Stimulated activated naive CD8-positive, alpha-beta T cell treated with anti-CD3 and anti-CD28 coated beads, Interleukin-15, amount 100 ng/mL, for 72 hours (primary cell): ENCODE data around the gene SLC24A3.

ENCODE experiments used
- ATAC-seq: fragments of 150-1000 bp; cut with Tn5 transposase; 2 replicates; pipeline ENCODE4 v1.10.0; 2021; ENCODE audit warnings: mild to moderate bottlenecking, moderate library complexity
- DNase-seq, 2 donors: peaks; one replicate each; pipeline ENCODE4 v3.0.0; 2021 to 2022
- H3K27ac Mint-ChIP-seq, 2 donors: one replicate each; pipeline ENCODE4 v1.8.0; 2022; ENCODE audit warnings: mild to moderate bottlenecking in 2 of 2, mixed read lengths in 2 of 2, moderate library complexity in 2 of 2
- H3K27me3 Mint-ChIP-seq: one replicate; pipeline ENCODE4 v1.8.0; 2022; ENCODE audit warnings: mixed read lengths
- H3K4me1 Mint-ChIP-seq: one replicate; pipeline ENCODE4 v1.8.0; 2022; ENCODE audit warnings: mild to moderate bottlenecking, mixed read lengths
- H3K4me3 Mint-ChIP-seq, 2 donors: one replicate each; pipeline ENCODE4 v1.8.0; 2022; ENCODE audit warnings: mild to moderate bottlenecking in 2 of 2, mixed read lengths in 2 of 2, moderate library complexity in 1 of 2
- H3K9me3 Mint-ChIP-seq, 2 donors: one replicate each; pipeline ENCODE4 v1.8.0; 2022; ENCODE audit warnings: mixed read lengths in 2 of 2

Gene SLC24A3

GRCh38 chr20:19212469-19212815 lies at the start of gene SLC24A3:
Gene SLC24A3, plus strand, starts transcription at chr20:19212642.
- peak within 1 kb of the TSS; percentile 33 to 64 for H3K4me3 Mint-ChIP-seq
- H3K27me3 Mint-ChIP-seq: peaks cover 61% of the 10 kb centered on the region
- H3K4me1 Mint-ChIP-seq: peaks cover 5% of the 10 kb centered on the region
- ATAC-seq (peak; percentile 43), DNase-seq (no peak)
- H3K27ac Mint-ChIP-seq: no peak within 1 kb of the TSS
- no peaks in the 10 kb centered on the region for H3K9me3 Mint-ChIP-seq

GRCh38 chr20:19170148-19170547 lies 42.3 kb upstream of the SLC24A3 start:
- H3K4me3 Mint-ChIP-seq: no peak overlapping the region
- DNase-seq: no peak
- no peaks in the 10 kb centered on the region for H3K4me1 Mint-ChIP-seq
- ATAC-seq: no peak
- H3K27ac Mint-ChIP-seq: no peak overlapping the region
- peaks cover 8% of the 10 kb centered on the region for H3K27me3 Mint-ChIP-seq
- peaks cover 9 to 17% of the 10 kb centered on the region in 2 donors for H3K9me3 Mint-ChIP-seq

GRCh38 chr20:19172637-19173036 lies 39.8 kb upstream of the SLC24A3 start:
- ATAC-seq (no peak), DNase-seq (no peak)
- Mint-ChIP-seq H3K4me1 (no peaks in the 10 kb centered on the region), H3K27ac (no peak overlapping the region), H3K27me3 (peaks cover 8% of the 10 kb centered on the region), H3K9me3 (peaks cover 5 to 7% of the 10 kb centered on the region in 2 donors), H3K4me3 (no peak overlapping the region)

- H3K27ac Mint-ChIP-seq: no peak overlapping the region
- ATAC-seq: no peak
- DNase-seq: no peak
- H3K27me3 Mint-ChIP-seq: no peaks in the 10 kb centered on the region
- H3K9me3 Mint-ChIP-seq: no peaks in the 10 kb centered on the region
- no peaks in the 10 kb centered on the region for H3K4me1 Mint-ChIP-seq
- H3K4me3 Mint-ChIP-seq: no peak overlapping the region
These were observed 35.9 kb upstream of the SLC24A3 start for GRCh38 chr20:19176470-19177052.

GRCh38 chr20:19181552-19181951 lies 30.9 kb upstream of the SLC24A3 start:
- Mint-ChIP-seq H3K9me3 (no peaks in the 10 kb centered on the region), H3K27ac (no peak overlapping the region), H3K27me3 (no peaks in the 10 kb centered on the region), H3K4me3 (no peak overlapping the region), H3K4me1 (no peaks in the 10 kb centered on the region)
- no peak for ATAC-seq
- no peak for DNase-seq

- ATAC-seq: no peak
These were observed 27.4 kb upstream of the SLC24A3 start for GRCh38 chr20:19185083-19185482.

GRCh38 chr20:19193349-19193748 lies 19.1 kb upstream of the SLC24A3 start:
- H3K27ac Mint-ChIP-seq: no peak overlapping the region
- ATAC-seq (no peak), DNase-seq (no peak)
- no peaks in the 10 kb centered on the region for H3K4me1 Mint-ChIP-seq
- H3K27me3 Mint-ChIP-seq: peaks cover 23% of the 10 kb centered on the region
- H3K4me3 Mint-ChIP-seq: no peak overlapping the region
- peaks cover 15% of the 10 kb centered on the region in 2 donors for H3K9me3 Mint-ChIP-seq

More at GRCh38 chr20:19185083-19185482, 27.4 kb upstream of the SLC24A3 start:
- Mint-ChIP-seq H3K27me3 (no peaks in the 10 kb centered on the region), H3K4me1 (no peaks in the 10 kb centered on the region), H3K27ac (no peak overlapping the region), H3K9me3 (peaks cover 6 to 7% of the 10 kb centered on the region in 2 donors), H3K4me3 (no peak overlapping the region)
- DNase-seq: no peak

GRCh38 chr20:19205981-19206396 lies 6.5 kb upstream of the SLC24A3 start:
- ATAC-seq: peak; percentile 66

GRCh38 chr20:19207541-19207940 lies 4.9 kb upstream of the SLC24A3 start:
- Mint-ChIP-seq H3K9me3 (no peaks in the 10 kb centered on the region), H3K4me3 (no peak overlapping the region), H3K27ac (no peak overlapping the region), H3K27me3 (peaks cover 45% of the 10 kb centered on the region), H3K4me1 (peaks cover 5% of the 10 kb centered on the region)
- ATAC-seq (no peak), DNase-seq (no peak)

More at GRCh38 chr20:19205981-19206396, 6.5 kb upstream of the SLC24A3 start:
- Mint-ChIP-seq H3K27ac (no peak overlapping the region), H3K27me3 (peaks cover 36% of the 10 kb centered on the region), H3K4me1 (no peaks in the 10 kb centered on the region), H3K9me3 (no peaks in the 10 kb centered on the region), H3K4me3 (no peak overlapping the region)
- DNase-seq: peak; percentile 64 to 65

- Mint-ChIP-seq H3K4me3 (no peak overlapping the region), H3K9me3 (no peaks in the 10 kb centered on the region), H3K27ac (no peak overlapping the region), H3K4me1 (peaks cover 5% of the 10 kb centered on the region), H3K27me3 (peaks cover 65% of the 10 kb centered on the region)
- no peak for ATAC-seq
- no peak for DNase-seq
These were observed 1.9 kb upstream of the SLC24A3 start for GRCh38 chr20:19210391-19211155.

- Mint-ChIP-seq H3K4me3 (peak overlapping the region; percentile 33 to 64), H3K4me1 (peaks cover 5% of the 10 kb centered on the region), H3K9me3 (no peaks in the 10 kb centered on the region), H3K27ac (no peak overlapping the region), H3K27me3 (peaks cover 61% of the 10 kb centered on the region)
- no peak for DNase-seq
- ATAC-seq: no peak
These were observed 1.2 kb upstream of the SLC24A3 start for GRCh38 chr20:19211252-19211651.

GRCh38 chr20:19211661-19212468 lies 577 bp upstream of the SLC24A3 start:
- DNase-seq: no peak
- ATAC-seq: peak; percentile 24
- no peaks in the 10 kb centered on the region for H3K9me3 Mint-ChIP-seq
- H3K27ac Mint-ChIP-seq: no peak overlapping the region
- H3K27me3 Mint-ChIP-seq: peaks cover 59% of the 10 kb centered on the region
- peaks cover 5% of the 10 kb centered on the region for H3K4me1 Mint-ChIP-seq
- peak overlapping the region; percentile 33 to 64 for H3K4me3 Mint-ChIP-seq

GRCh38 chr20:19212821-19213502 lies 520 bp downstream of the SLC24A3 start:
- Mint-ChIP-seq H3K4me3 (no peak overlapping the region), H3K4me1 (peaks cover 5% of the 10 kb centered on the region), H3K27me3 (peaks cover 66% of the 10 kb centered on the region), H3K9me3 (no peaks in the 10 kb centered on the region), H3K27ac (no peak overlapping the region)
- ATAC-seq (peak; percentile 78), DNase-seq (peak; percentile 17 to 30)

- ATAC-seq (no peak), DNase-seq (no peak)
- Mint-ChIP-seq H3K27me3 (peaks cover 70% of the 10 kb centered on the region), H3K4me1 (peaks cover 5% of the 10 kb centered on the region), H3K9me3 (no peaks in the 10 kb centered on the region), H3K4me3 (no peak overlapping the region), H3K27ac (no peak overlapping the region)
These were observed 1.6 kb downstream of the SLC24A3 start for GRCh38 chr20:19213946-19214490.

GRCh38 chr20:19218411-19218810 lies 6.0 kb downstream of the SLC24A3 start:
- no peaks in the 10 kb centered on the region for H3K4me1 Mint-ChIP-seq
- no peak overlapping the region for H3K4me3 Mint-ChIP-seq
- H3K27ac Mint-ChIP-seq: no peak overlapping the region
- peaks cover 52% of the 10 kb centered on the region for H3K27me3 Mint-ChIP-seq
- no peaks in the 10 kb centered on the region for H3K9me3 Mint-ChIP-seq
- DNase-seq (no peak), ATAC-seq (no peak)
